NCI-H1694 treated with DMSO at 0.1 percent for 48 hours (cell line): ENCODE data around the gene FMC1.
A peak's percentile ranks its signal among the peaks of the same experiment; 100 is the strongest.
"Not testable (repeated sequence)": the region's sequence is repeated elsewhere in the genome, so short reads cannot be mapped to it uniquely, and the experiment has no call there.

ENCODE experiments used
- DNase-seq: peaks from one replicate; lab custom pipeline; 2025; lab: John Stamatoyannopoulos, UW

Gene FMC1, protein sequence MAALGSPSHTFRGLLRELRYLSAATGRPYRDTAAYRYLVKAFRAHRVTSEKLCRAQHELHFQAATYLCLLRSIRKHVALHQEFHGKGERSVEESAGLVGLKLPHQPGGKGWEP

DNA sequence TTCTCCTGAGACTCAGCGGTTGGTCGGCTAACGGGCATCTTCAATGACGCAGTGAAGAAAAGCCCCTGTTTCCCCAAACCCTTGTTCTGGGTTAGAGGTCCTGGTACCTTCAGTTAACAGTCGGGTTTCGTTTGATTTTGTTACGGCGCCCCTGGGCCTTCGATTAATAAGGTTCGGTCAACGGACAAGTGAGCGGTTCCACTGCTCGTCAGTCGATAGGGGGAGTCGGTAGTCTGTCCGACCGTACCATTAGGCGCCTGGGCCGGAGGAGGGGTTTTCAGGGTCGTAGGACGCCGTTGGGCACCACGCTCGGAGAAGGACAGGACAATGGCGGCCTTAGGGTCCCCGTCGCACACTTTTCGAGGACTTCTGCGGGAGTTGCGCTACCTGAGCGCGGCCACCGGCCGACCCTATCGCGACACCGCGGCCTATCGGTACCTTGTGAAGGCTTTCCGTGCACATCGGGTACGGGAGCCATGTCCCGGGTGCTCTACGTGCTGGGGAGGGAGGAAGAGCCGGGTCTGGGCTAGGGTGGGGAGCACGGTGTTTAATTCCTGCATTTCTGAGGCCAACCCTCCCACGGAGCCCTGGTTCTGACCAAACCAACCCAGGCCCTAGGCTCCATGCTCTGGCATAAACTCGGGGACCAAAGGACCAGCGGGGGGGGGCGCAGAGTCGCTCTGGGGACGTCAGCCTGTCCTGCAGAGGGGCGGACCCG, at the start of gene FMC1:
FMC1 (plus strand) TSS at position 280 of the 718 bp plus-strand sequence; CDS start at position 328, 48 bp downstream.
- peak; percentile 83 for DNase-seq

- no peak for DNase-seq
These were observed 48.3 kb upstream of the FMC1 start for GRCh38 chr7:139292821-139293220.

GRCh38 chr7:139293534-139293933, 47.6 kb upstream of the FMC1 start:
- DNase-seq, result no peak

GRCh38 chr7:139294241-139294640, 46.9 kb upstream of the FMC1 start:
- DNase-seq, result no peak

GRCh38 chr7:139294951-139295575, 46.1 kb upstream of the FMC1 start:
- DNase-seq, result no peak

- DNase-seq, result no peak
These were observed 43.3 kb upstream of the FMC1 start for GRCh38 chr7:139297795-139298194.

DNA sequence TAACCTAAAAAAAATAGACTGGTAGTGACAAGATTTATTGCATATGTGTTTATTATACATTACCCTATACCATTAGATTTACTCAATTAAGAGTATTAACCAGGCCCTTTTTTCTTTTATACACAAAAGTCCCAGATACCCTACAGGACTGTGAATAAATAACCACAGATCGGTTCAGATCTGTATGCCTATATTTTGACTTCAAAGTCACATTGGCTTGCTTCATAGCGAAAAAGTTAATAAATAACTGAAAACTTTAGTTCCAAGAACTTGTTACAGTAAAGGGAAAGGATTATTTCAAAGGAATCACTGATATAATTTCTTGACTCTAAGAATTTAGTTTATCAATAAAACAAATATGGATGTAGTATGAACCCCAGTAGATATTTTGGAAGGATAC, 41.8 kb upstream of the FMC1 start:
- DNase-seq, result no peak

DNA sequence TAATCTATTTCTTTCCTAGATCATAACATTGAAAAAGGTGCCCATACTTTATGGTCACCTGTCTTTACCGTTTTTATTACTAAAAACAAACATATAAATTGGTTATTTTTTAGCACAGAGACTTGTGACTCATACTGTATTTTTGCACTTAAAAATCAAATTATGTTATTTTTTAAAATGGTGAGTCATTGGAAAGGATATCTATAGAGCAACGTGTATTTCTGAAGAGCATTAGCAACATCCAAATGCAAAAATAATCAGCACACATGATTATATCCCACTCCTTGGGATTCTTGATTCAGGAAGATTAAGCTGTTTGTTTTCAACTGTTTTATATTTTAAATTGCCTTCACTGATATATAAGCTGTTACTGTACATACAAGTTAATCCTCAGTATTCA, 40.7 kb upstream of the FMC1 start:
- DNase-seq, result no peak

GRCh38 chr7:139304517-139304916, 36.6 kb upstream of the FMC1 start:
- DNase-seq, result no peak

DNA sequence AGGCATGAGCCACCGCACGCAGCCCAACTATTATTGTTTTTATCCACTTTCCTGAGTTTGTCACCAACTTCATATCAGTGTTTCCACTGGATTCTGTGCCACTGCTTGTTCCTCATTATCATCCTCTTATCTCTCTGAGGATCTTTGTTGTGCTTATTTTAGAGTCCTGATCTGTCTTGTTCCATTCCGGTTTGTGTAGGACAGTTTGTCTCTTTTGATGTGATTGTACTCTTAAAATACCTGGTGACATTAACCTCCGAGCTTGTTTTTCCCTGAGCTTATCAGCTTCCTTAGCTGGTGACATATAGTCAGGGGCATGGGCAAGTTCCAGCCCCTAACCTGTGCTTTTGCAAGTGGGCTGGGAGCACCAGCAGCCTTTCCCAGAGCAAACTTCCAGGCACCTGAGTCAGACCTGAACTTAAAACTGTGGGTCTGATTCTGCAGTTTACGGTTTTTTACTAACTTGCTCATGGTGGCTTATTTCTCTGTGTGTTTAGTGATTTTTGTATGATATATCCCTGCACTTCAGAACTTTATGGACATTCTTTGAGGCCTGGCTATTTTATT, 23.1 kb upstream of the FMC1 start:
- no peak for DNase-seq

DNA sequence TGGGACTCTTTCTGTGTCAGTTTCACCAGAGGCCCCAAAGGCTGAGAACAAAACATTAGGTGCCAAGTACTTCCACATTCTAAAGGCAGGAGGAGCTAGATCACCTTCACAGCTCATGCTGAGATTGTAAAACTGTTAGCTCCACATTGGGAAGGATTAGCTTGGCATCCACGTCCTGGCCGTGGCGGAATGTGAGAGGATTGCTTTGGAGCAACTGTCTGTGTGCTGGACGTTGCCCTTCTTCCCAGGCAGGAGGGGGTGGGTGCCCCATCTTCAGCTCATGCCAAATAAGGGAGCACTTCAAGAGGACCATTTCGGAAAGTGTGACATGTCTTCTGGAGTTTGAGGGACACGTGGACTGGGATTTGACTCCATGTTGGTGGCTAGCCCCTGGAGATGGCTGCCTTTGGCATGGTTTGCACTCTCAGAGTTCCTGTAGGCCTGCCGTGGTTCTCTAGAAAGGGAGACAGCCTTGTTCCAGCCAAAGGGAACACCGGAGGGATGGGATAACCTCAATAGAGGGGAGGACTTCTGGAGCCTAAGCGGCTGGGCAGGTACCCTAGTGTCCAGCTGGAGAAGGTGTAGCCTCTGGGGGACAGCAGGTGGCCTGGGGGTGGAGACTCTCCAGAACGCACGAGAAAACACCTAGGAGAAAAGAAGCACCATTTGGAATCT, 19.9 kb upstream of the FMC1 start:
- DNase-seq, result no peak

DNA sequence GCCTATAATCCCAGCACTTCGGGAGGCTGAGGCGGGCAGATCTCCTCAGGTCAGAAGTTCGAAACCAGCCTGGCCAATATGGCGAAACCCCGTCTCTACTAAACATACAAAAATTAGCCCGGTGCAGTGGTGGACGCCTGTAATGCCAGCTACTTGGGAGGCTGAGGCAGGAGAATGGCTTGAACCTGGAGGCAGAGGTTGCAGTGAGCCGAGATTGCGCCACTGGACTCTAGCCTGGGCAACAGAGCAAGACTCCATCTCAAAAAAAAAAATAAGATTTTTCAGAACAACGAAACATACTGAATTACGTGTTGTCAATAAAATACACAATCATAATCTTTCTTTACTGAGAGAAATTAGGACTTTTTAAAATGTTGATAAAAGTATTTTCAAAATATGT, 16.4 kb upstream of the FMC1 start:
- not testable (repeated sequence) for DNase-seq

DNA sequence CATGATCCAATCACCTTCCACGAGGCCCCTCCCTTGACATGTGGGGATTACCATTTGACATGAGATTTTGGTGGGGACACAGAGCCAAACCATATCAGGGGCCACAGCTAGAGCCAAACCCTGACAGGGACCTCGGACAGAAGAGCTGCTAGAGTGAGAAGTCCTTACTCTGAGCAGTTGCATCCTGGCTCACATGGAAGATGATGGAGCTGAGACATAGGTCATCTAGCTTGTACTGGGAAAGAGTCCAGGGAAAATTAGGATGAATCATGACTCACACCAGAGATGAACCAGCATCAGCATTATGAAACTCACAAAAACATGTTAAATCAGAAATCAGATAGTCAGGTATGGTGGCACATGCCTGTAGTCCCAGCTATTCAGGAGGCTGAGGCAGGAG, 12.8 kb upstream of the FMC1 start:
- DNase-seq, result no peak

GRCh38 chr7:139329119-139329518, 12.0 kb upstream of the FMC1 start:
- no peak for DNase-seq

GRCh38 chr7:139330333-139331030, 10.7 kb upstream of the FMC1 start:
- no peak for DNase-seq

GRCh38 chr7:139332697-139333359, 8.3 kb upstream of the FMC1 start:
- DNase-seq, result no peak

DNA sequence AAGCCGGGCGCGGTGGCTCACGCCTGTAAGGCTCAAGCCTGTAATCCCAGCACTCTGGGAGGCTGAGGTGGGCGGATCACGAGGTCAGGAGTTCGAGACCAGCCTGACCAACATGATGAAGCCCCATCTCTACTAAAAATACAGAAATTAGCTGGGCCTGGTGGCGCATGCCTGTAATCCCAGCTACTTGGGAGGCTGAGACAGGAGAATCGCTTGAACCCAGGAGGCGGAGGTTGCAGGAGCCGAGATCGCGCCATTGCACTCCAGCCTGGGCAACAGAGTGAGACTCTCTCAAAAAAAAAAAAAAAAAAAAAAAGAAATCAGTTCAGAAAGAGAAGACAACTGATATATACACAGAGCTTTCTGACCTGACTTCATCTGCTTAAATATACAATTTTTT, 7.7 kb upstream of the FMC1 start:
- DNase-seq, result not testable (repeated sequence)

GRCh38 chr7:139334399-139335150, 6.6 kb upstream of the FMC1 start:
- DNase-seq, result no peak

DNA sequence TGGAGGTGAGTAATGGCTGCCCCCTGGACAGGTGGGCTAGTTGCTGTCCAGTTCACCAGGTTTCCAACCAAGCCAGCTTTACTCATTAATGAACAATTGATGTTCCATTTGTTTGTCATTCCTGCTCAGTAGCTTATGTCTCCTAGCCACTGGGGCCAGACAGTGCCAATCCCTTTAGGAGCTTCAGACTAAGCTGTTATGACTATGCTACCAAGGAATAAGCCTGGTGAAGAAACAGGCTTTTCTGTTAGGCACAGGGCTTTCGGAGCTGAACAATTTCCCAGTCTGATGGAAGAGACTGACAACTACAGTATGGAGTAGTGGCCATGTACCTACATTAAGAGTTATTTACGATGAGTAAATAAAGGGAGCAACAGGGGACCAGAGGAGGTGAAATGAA, 2.1 kb upstream of the FMC1 start:
- DNase-seq, result no peak

DNA sequence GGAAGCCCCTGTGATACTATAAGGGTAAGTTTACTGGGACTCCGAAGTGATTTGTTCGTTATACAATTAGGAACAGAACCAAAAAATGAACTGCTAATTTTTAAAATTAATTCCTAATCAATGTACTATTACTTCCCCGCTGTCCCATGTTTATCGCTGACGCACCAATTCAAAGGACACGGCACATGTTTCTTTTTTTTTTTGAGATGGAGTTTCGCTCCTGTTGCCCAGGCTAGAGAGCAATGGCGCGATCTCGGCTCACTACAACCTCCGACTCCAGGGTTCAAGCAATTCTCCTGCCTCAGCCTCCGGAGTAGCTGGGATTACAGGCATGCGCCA, 1.5 kb upstream of the FMC1 start:
- DNase-seq, result no peak
